ENCODE results near the gene GTF2E1. TPM values are rescaled to one million over a fixed set of nuclear protein-coding genes. Genes with fewer than 3 reads are reported as not detected.

GTF2E1 gene
- total RNA-seq, 1 donor, result 13.0 TPM

- H3K4me2 ChIP-seq (ENCODE audit: insufficient read depth, low read length), result no peak overlapping the region
- no peaks in the 10 kb centered on the region for H4K20me1 ChIP-seq (ENCODE audit: insufficient read depth, low read length)
- peaks cover 10% of the 10 kb centered on the region for H3K4me1 ChIP-seq (ENCODE audit: insufficient read depth, low read length)
- no peak for TF ChIP-seq CTCF (IDR thresholded peaks at IDR 0.05; ENCODE audit: extremely low read depth, low read depth, low read length)
- no peaks in the 10 kb centered on the region for H3K27me3 ChIP-seq (ENCODE audit: insufficient read depth, low read length)
- no peak overlapping the region for H3K4me3 ChIP-seq (ENCODE audit: insufficient read depth, low read length)
- H3K36me3 ChIP-seq (ENCODE audit: insufficient read depth, low read length), result no peaks in the 10 kb centered on the region
- H3K27ac ChIP-seq (ENCODE audit: low read depth, low read length), result no peak overlapping the region
- H3K79me2 ChIP-seq (ENCODE audit: insufficient read depth, low read length), result peaks cover 59% of the 10 kb centered on the region
- no peak for DNase-seq (ENCODE audit: insufficient read length, low spot score, missing footprints)
- no peaks in the 10 kb centered on the region for H3K9me3 ChIP-seq (ENCODE audit: low read depth, low read length)
- H2AFZ ChIP-seq (ENCODE audit: low read length), result no peak overlapping the region
These were observed 24.6 kb downstream of the GTF2E1 start for GRCh38 chr3:120767106-120767505.

- no peak for DNase-seq (ENCODE audit: insufficient read length, low spot score, missing footprints)
- no peaks in the 10 kb centered on the region for H3K27me3 ChIP-seq (ENCODE audit: insufficient read depth, low read length)
- H3K4me2 ChIP-seq (ENCODE audit: insufficient read depth, low read length), result no peak overlapping the region
- no peaks in the 10 kb centered on the region for H4K20me1 ChIP-seq (ENCODE audit: insufficient read depth, low read length)
- TF ChIP-seq CTCF (IDR thresholded peaks at IDR 0.05; ENCODE audit: extremely low read depth, low read depth, low read length), result no peak
- H3K36me3 ChIP-seq (ENCODE audit: insufficient read depth, low read length), result no peaks in the 10 kb centered on the region
- H3K79me2 ChIP-seq (ENCODE audit: insufficient read depth, low read length), result peaks cover 41% of the 10 kb centered on the region
- no peak overlapping the region for H3K4me3 ChIP-seq (ENCODE audit: insufficient read depth, low read length)
- H2AFZ ChIP-seq (ENCODE audit: low read length), result no peak overlapping the region
- peaks cover 13% of the 10 kb centered on the region for H3K4me1 ChIP-seq (ENCODE audit: insufficient read depth, low read length)
- H3K27ac ChIP-seq (ENCODE audit: low read depth, low read length), result no peak overlapping the region
- no peaks in the 10 kb centered on the region for H3K9me3 ChIP-seq (ENCODE audit: low read depth, low read length)
These were observed 26.9 kb downstream of the GTF2E1 start for GRCh38 chr3:120769436-120769835.

GRCh38 chr3:120770891-120771290, 28.3 kb downstream of the GTF2E1 start:
- peaks cover 32% of the 10 kb centered on the region for H3K79me2 ChIP-seq (ENCODE audit: insufficient read depth, low read length)
- H3K9me3 ChIP-seq (ENCODE audit: low read depth, low read length), result no peaks in the 10 kb centered on the region
- no peak for DNase-seq (ENCODE audit: insufficient read length, low spot score, missing footprints)
- no peaks in the 10 kb centered on the region for H4K20me1 ChIP-seq (ENCODE audit: insufficient read depth, low read length)
- peaks cover 13% of the 10 kb centered on the region for H3K4me1 ChIP-seq (ENCODE audit: insufficient read depth, low read length)
- H3K27me3 ChIP-seq (ENCODE audit: insufficient read depth, low read length), result no peaks in the 10 kb centered on the region
- H3K4me2 ChIP-seq (ENCODE audit: insufficient read depth, low read length), result no peak overlapping the region
- no peaks in the 10 kb centered on the region for H3K36me3 ChIP-seq (ENCODE audit: insufficient read depth, low read length)
- no peak overlapping the region for H2AFZ ChIP-seq (ENCODE audit: low read length)
- H3K27ac ChIP-seq (ENCODE audit: low read depth, low read length), result no peak overlapping the region
- no peak for TF ChIP-seq CTCF (IDR thresholded peaks at IDR 0.05; ENCODE audit: extremely low read depth, low read depth, low read length)
- H3K4me3 ChIP-seq (ENCODE audit: insufficient read depth, low read length), result no peak overlapping the region

- Histone ChIP-seq H3K27ac (ENCODE audit: low read depth, low read length) (no peak overlapping the region), H3K27me3 (ENCODE audit: insufficient read depth, low read length) (no peaks in the 10 kb centered on the region), H3K4me3 (ENCODE audit: insufficient read depth, low read length) (no peak overlapping the region), H3K79me2 (ENCODE audit: insufficient read depth, low read length) (peaks cover 23% of the 10 kb centered on the region), H3K36me3 (ENCODE audit: insufficient read depth, low read length) (peaks cover 9% of the 10 kb centered on the region), H3K4me2 (ENCODE audit: insufficient read depth, low read length) (no peak overlapping the region), H3K4me1 (ENCODE audit: insufficient read depth, low read length) (peaks cover 8% of the 10 kb centered on the region), H2AFZ (ENCODE audit: low read length) (no peak overlapping the region), H3K9me3 (ENCODE audit: low read depth, low read length) (no peaks in the 10 kb centered on the region), H4K20me1 (ENCODE audit: insufficient read depth, low read length) (no peaks in the 10 kb centered on the region)
- no peak for DNase-seq (ENCODE audit: insufficient read length, low spot score, missing footprints)
- TF ChIP-seq CTCF (IDR thresholded peaks at IDR 0.05; ENCODE audit: extremely low read depth, low read depth, low read length), result no peak
These were observed 29.5 kb downstream of the GTF2E1 start for GRCh38 chr3:120772081-120772480.

All from osteoblast (primary cell).